H1 (cell line): ENCODE data around the gene C2CD5. TPM values are rescaled to one million over a fixed set of nuclear protein-coding genes. Genes with fewer than 3 reads are reported as not detected.
"Not testable (repeated sequence)": the region's sequence is repeated elsewhere in the genome, so short reads cannot be mapped to it uniquely, and the experiment has no call there.

Source experiments
- CTCF ChIA-PET: fragments of 300-600 bp; sonication (Branson Sonifier 250); formaldehyde crosslinking; loops from one replicate; lab custom pipeline; 2021; ENCODE audit not compliant: partially characterized antibody; lab: Charles Lee
- POLR2A ChIA-PET: fragments of 300-600 bp; sonication (Branson Sonifier 250); formaldehyde crosslinking; loops from one replicate; lab custom pipeline; 2021; ENCODE audit warnings: inconsistent platforms; ENCODE audit not compliant: partially characterized antibody; lab: Charles Lee
- DNase-seq, 2 experiments: peaks; one replicate each; pipeline versions ENCODE4 v3.0.0 to v3.0.0-alpha.2; 2010 to 2022; ENCODE audit warnings: low spot score in 2 of 2, low read depth in 1 of 2, mixed read lengths in 1 of 2
- FAIRE-seq: peaks from 2 replicates; lab custom pipeline; 2011; peaks lifted over from hg19 to GRCh38; lab: Jason Lieb, UNC
- H2AFZ ChIP-seq: 2 replicates; pipeline ENCODE4 v1.8.1; 2012; ENCODE audit warnings: low read length, inconsistent platforms
- H2AK5ac ChIP-seq: 2 replicates; pipeline ENCODE4 v1.6.1; 2013; ENCODE audit warnings: low read depth, low read length
- H2BK120ac ChIP-seq: replicated peaks from 2 replicates; pipeline ENCODE3; 2013; ENCODE audit warnings: low read depth, low read length, inconsistent platforms
- H2BK12ac ChIP-seq: 2 replicates; pipeline ENCODE4 v1.6.1; 2013; ENCODE audit warnings: low read depth, low read length
- H2BK15ac ChIP-seq: 2 replicates; pipeline ENCODE4 v1.6.1; 2013; ENCODE audit warnings: low read length
- H2BK20ac ChIP-seq: 2 replicates; pipeline ENCODE4 v1.6.1; 2013; ENCODE audit warnings: low read length
- H2BK5ac ChIP-seq: 2 replicates; pipeline ENCODE4 v1.6.1; 2013; ENCODE audit warnings: low read depth, low read length
- H3K14ac ChIP-seq: 2 replicates; pipeline ENCODE4 v1.6.1; 2013; ENCODE audit warnings: inconsistent platforms; ENCODE audit not compliant: insufficient read length
- H3K18ac ChIP-seq: 2 replicates; pipeline ENCODE4 v1.6.1; 2013; ENCODE audit warnings: low read length; ENCODE audit errors: extremely low read depth
- H3K23ac ChIP-seq: 2 replicates; pipeline ENCODE4 v1.6.1; 2013; ENCODE audit warnings: inconsistent platforms; ENCODE audit not compliant: insufficient read length
- H3K23me2 ChIP-seq: 2 replicates; pipeline ENCODE4 v1.6.1; 2013; ENCODE audit warnings: low read depth, low read length
- H3K27ac ChIP-seq: 2 replicates; pipeline ENCODE4 v1.6.1; 2011; ENCODE audit warnings: low read depth, low read length, inconsistent platforms
- H3K27me3 ChIP-seq, 4 experiments: replicated peaks in 1 of 4; 1 replicate in 1 of 4; 2 replicates in 3 of 4; pipeline versions ENCODE4 v1.6.1 to v1.8.1; 2011 to 2013; ENCODE audit warnings: low read length in 3 of 4, mild to moderate bottlenecking in 3 of 4, inconsistent platforms in 2 of 4, mixed read lengths in 2 of 4, moderate library complexity in 1 of 4; ENCODE audit not compliant: control insufficient read depth in 3 of 4, insufficient read depth in 3 of 4; ENCODE audit errors: extremely low read depth in 1 of 4
- H3K36me3 ChIP-seq, 4 experiments: 2 replicates each; pipeline versions ENCODE4 v1.6.1 to v1.8.1; 2011 to 2013; ENCODE audit warnings: mild to moderate bottlenecking in 4 of 4, low read length in 3 of 4, moderate library complexity in 2 of 4, control low read depth in 1 of 4, inconsistent platforms in 1 of 4; ENCODE audit not compliant: insufficient read depth in 4 of 4, control insufficient read depth in 2 of 4
- H3K4ac ChIP-seq: replicated peaks from 2 replicates; pipeline ENCODE3; 2013; ENCODE audit warnings: low read length, low read depth, mixed read lengths, inconsistent platforms; ENCODE audit not compliant: insufficient read length
- H3K4me1 ChIP-seq, 4 experiments: replicated peaks in 1 of 4; 1 replicate in 1 of 4; 2 replicates in 3 of 4; pipeline versions ENCODE4 v1.6.1 to v1.8.1; 2011 to 2013; ENCODE audit warnings: low read length in 3 of 4, inconsistent platforms in 2 of 4, mixed read lengths in 1 of 4; ENCODE audit not compliant: insufficient read depth in 4 of 4, control insufficient read depth in 3 of 4
- H3K4me2 ChIP-seq, 2 experiments: 2 replicates each; pipeline versions ENCODE4 v1.6.1 to v1.8.1; 2011 to 2013; ENCODE audit warnings: low read depth in 2 of 2, low read length in 2 of 2, control low read depth in 1 of 2, inconsistent platforms in 1 of 2, mild to moderate bottlenecking in 1 of 2; ENCODE audit not compliant: insufficient read depth in 1 of 2
- H3K4me3 ChIP-seq, 4 experiments: fragments of 200-600, 300-600 bp in 1 of 4; sonication (generic), shearing (Covaris generic), sonication (Bioruptor Twin) in 1 of 4; 2 replicates each; pipeline versions ENCODE4 v1.5.1 to v1.8.1; 2011 to 2016; ENCODE audit warnings: low read length in 4 of 4, low read depth in 3 of 4, control low read depth in 2 of 4, inconsistent platforms in 2 of 4, mild to moderate bottlenecking in 2 of 4, mixed read lengths in 1 of 4, moderate library complexity in 1 of 4; ENCODE audit not compliant: insufficient read depth in 2 of 4; ENCODE audit errors: extremely low read depth in 1 of 4
- H3K56ac ChIP-seq: replicated peaks from 2 replicates; pipeline ENCODE3; 2013; ENCODE audit warnings: low read depth, mild to moderate bottlenecking, mixed read lengths, low read length, inconsistent platforms; ENCODE audit not compliant: insufficient read length
- H3K79me1 ChIP-seq: 2 replicates; pipeline ENCODE4 v1.6.1; 2013; ENCODE audit warnings: low read depth, low read length, control low read depth
- H3K79me2 ChIP-seq, 2 experiments: 2 replicates each; pipeline versions ENCODE4 v1.6.1 to v1.8.1; 2012 to 2013; ENCODE audit warnings: low read length in 2 of 2, mild to moderate bottlenecking in 2 of 2, inconsistent platforms in 1 of 2; ENCODE audit not compliant: insufficient read depth in 2 of 2, control insufficient read depth in 1 of 2
- H3K9ac ChIP-seq, 4 experiments: replicated peaks in 1 of 4; 1 replicate in 1 of 4; 2 replicates in 3 of 4; pipeline versions ENCODE4 v1.6.1 to v1.8.1; 2011 to 2013; ENCODE audit warnings: low read depth in 3 of 4, low read length in 3 of 4, control low read depth in 2 of 4, mild to moderate bottlenecking in 2 of 4, moderate library complexity in 2 of 4, inconsistent platforms in 1 of 4; ENCODE audit errors: extremely low read depth in 1 of 4
- H3K9me3 ChIP-seq, 2 experiments: 2 replicates each; pipeline versions ENCODE4 v1.6.1 to v1.8.1; 2012 to 2013; ENCODE audit warnings: mild to moderate bottlenecking in 2 of 2, moderate library complexity in 2 of 2, control low read depth in 1 of 2, inconsistent platforms in 1 of 2, low read depth in 1 of 2, low read length in 1 of 2, mixed read lengths in 1 of 2; ENCODE audit not compliant: insufficient read depth in 2 of 2
- H4K20me1 ChIP-seq, 2 experiments: replicated peaks in 1 of 2; 2 replicates each; pipeline versions ENCODE3 to v1.8.1; 2011 to 2013; ENCODE audit warnings: inconsistent platforms in 2 of 2, low read length in 2 of 2, mild to moderate bottlenecking in 1 of 2; ENCODE audit not compliant: insufficient read depth in 2 of 2, control insufficient read depth in 1 of 2
- H4K5ac ChIP-seq: 2 replicates; pipeline ENCODE4 v1.6.1; 2013; ENCODE audit warnings: low read length, low read depth, mixed read lengths, inconsistent platforms; ENCODE audit not compliant: insufficient read length
- H4K8ac ChIP-seq: 2 replicates; pipeline ENCODE4 v1.8.0; 2013; ENCODE audit warnings: mild to moderate bottlenecking, moderate library complexity, low read length, inconsistent platforms; ENCODE audit not compliant: insufficient read depth; ENCODE audit errors: extremely low read depth
- H4K91ac ChIP-seq: replicated peaks from 2 replicates; pipeline ENCODE3; 2013; ENCODE audit warnings: low read length, mixed read lengths, inconsistent platforms; ENCODE audit not compliant: insufficient read length
- WGBS, 2 experiments: shearing (Covaris generic) in 1 of 2; methylation state at CpG; one replicate each; pipeline versions ENCODE4 v1.1.6 to v1.1.7; 2013 to 2015; ENCODE audit warnings: low lambda C conversion rate in 2 of 2, mixed read lengths in 2 of 2, inconsistent platforms in 1 of 2, low coverage in 1 of 2, missing lambda C conversion rate in 1 of 2; ENCODE audit not compliant: insufficient replicate concordance in 2 of 2, insufficient coverage in 1 of 2, insufficient read length in 1 of 2; ENCODE audit errors: extremely low coverage in 1 of 2, missing lambda C conversion rate in 1 of 2; 5-methylcytosine and 5-hydroxymethylcytosine counted together
- polyA plus RNA-seq, 7 experiments: library from polyadenylated mRNA; depleted of rRNA in 3 of 7; stranded (reverse) in 5 of 7; unstranded in 2 of 7; fragments of >200 nt in 5 of 7; fragments of 200-250 nt in 2 of 7; gene quantifications; 1 replicate in 5 of 7; 2 replicates in 1 of 7; 4 replicates in 1 of 7; pipeline versions ENCODE4 v1.2.1 to v1.2.3, GENCODE V29; 2011 to 2013; ENCODE audit warnings: missing spikeins in 2 of 7, mixed read lengths in 2 of 7
- total RNA-seq: library from RNA; stranded (reverse); fragmentation: NEBNext Ultra II Directional; extraction: Animal tissue kit (Norgen Biotek cat#: 25700); gene quantifications from 2 replicates; pipeline ENCODE4 v1.2.1, GENCODE V29; 2021

C2CD5 gene
- total and polyA plus RNA-seq, 2 of the 8 experiments (the other 6 are each of a cell fraction or from before 2014, with no cell fraction given): 21.9 to 45.9 TPM

DNA sequence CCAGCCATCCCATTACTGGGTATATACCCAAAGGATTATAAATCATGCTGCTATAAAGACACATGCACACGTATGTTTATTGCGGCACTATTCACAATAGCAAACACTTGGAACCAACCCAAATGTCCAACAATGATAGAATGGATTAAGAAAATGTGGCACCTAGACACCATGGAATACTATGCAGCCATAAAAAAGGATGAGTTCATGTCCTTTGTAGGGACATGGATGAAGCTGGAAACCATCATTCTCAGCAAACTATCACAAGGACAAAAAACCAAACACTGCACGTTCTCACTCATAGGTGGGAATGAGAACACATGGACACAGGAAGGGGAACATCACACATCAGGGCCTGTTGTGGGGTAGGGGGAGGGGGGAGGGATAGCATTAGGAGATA is 56.7 kb downstream of the C2CD5 start:
- H2BK15ac ChIP-seq, H3K4me2 ChIP-seq, H2BK12ac ChIP-seq, H4K8ac ChIP-seq, H3K27ac ChIP-seq, H2BK5ac ChIP-seq, DNase-seq, H4K5ac ChIP-seq, H3K79me1 ChIP-seq, POLR2A ChIA-PET, H2BK120ac ChIP-seq, H3K4me3 ChIP-seq, H3K27me3 ChIP-seq, H3K4ac ChIP-seq, H3K18ac ChIP-seq, H3K9me3 ChIP-seq, H4K91ac ChIP-seq, H3K9ac ChIP-seq, H2AK5ac ChIP-seq, H3K79me2 ChIP-seq, H3K23ac ChIP-seq, H3K56ac ChIP-seq, H4K20me1 ChIP-seq, H3K4me1 ChIP-seq, FAIRE-seq, H3K23me2 ChIP-seq, H2BK20ac ChIP-seq, H3K14ac ChIP-seq, H2AFZ ChIP-seq: not testable (repeated sequence)
- CTCF ChIA-PET: interaction anchor here (0.7 kb wide), 1 partner anchor 105 kb away, joined by 4 read pairs; no protein-coding TSS in a partner anchor
- WGBS, 2 experiments: 96% methylated on average over 3 of the region's 3 CpGs; no CpG with 5 or more reads in 1 of the 2 experiments
- H3K36me3 ChIP-seq: peaks cover 3 to 30% (median 7%) of the 10 kb centered on the region in 4 experiments; a peak in 5 of 8 replicates
